Left cardiac atrium (tissue), 4 donors: ENCODE data around the gene ZNRF4. TPM values are rescaled to one million over a fixed set of nuclear protein-coding genes. Genes with fewer than 3 reads are reported as not detected.
"Not testable (repeated sequence)": the region's sequence is repeated elsewhere in the genome, so short reads cannot be mapped to it uniquely, and the experiment has no call there.

ENCODE experiments used
- ATAC-seq, 2 donors: fragments of 200-7000 bp; cut with Tn5 transposase; one replicate each; pipeline ENCODE4 v1.9.1; 2020; ENCODE audit warnings: mild to moderate bottlenecking in 2 of 2, moderate library complexity in 2 of 2
- DNase-seq: peaks from one replicate; pipeline ENCODE4 v3.0.0-alpha.2; 2020
- intact Hi-C, 2 donors: fragments of 100-400 bp; cut with DNase I; formaldehyde crosslinking; loops; one replicate each; pipeline versions ENCODE4 v1.14.1 to v1.15.1; 2022 to 2023
- total RNA-seq, 2 donors: library from RNA; stranded (reverse); fragmentation: NEBNext Ultra II Directional; extraction: Animal tissue kit (Norgen Biotek cat#: 25700); gene quantifications; one replicate each; pipeline ENCODE4 v1.2.1, GENCODE V29; 2021
- donor health status: DM: no; HTN: yes; CAD: no.
- donor health status: DM: no; HTN: yes; CAD: no; lungs with severe emphysema.
- donor health status: DM: yes; HTN: yes; CAD: no.
- donor health status: Dilated cardiomyopathy.

The ZNRF4 gene
- total RNA-seq, 2 donors from 2014 or later = not detected

GRCh38 chr19:5463959-5464358 is 8.7 kb downstream of the ZNRF4 start:
- intact Hi-C loops = no loop called here
- DNase-seq (no peak), ATAC-seq (no peak)

DNA sequence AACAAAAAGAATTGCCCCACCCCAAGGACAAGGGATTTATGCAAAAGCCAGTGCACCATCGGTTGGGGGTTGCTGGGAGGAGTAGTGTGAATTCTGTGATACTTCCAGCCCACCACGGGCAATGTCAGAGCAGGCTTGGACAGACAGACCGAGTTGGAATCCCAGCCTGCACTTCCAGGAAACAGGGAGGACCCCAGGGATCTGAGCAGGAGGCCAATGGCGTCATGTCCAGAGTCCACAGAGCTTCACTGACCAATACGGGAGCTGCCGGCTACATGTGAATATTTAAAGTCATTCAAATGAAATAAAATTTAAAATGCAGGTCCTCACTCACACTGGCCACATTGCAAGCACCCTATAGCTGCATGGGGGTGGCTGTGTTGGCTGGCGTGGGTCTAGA is 10.9 kb downstream of the ZNRF4 start:
- ATAC-seq = peak in 1 of 2 donors; percentile 77
- no peak for DNase-seq
- intact Hi-C loops = no loop called here

DNA sequence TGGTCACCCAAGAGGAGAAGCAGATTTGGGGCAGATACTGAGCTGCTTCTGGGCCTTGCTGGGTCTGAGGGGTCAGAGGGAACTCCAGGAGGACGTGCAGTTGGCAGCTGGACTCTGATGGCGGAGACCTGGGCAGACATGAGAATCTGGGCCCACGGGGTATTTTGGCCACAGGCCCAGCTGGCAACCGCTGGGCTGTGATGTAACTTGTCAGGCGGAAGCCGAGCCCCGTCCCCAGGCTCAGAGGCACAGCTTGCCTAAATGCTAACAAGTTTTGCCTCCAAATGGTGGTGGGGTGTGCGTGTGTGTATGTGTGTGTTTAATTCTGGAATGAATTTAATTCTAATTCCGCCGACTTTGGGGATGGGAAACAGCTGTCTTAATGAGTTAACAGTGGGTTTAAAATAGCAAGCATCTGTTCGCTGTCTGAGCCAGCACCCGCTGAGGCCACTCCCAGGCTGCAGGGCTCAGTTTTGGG is 11.6 kb downstream of the ZNRF4 start:
- intact Hi-C loops = no loop called here
- DNase-seq = no peak
- peak; percentile 44 to 80 for ATAC-seq

- DNase-seq = no peak
- intact Hi-C loops = loop anchor here in 1 of 2 donors (10.0 kb wide), 1 partner anchor 405 kb away; no protein-coding TSS in a partner anchor
- ATAC-seq = no peak
Observed at GRCh38 chr19:5470264-5470671, 15.1 kb downstream of the ZNRF4 start.

DNA sequence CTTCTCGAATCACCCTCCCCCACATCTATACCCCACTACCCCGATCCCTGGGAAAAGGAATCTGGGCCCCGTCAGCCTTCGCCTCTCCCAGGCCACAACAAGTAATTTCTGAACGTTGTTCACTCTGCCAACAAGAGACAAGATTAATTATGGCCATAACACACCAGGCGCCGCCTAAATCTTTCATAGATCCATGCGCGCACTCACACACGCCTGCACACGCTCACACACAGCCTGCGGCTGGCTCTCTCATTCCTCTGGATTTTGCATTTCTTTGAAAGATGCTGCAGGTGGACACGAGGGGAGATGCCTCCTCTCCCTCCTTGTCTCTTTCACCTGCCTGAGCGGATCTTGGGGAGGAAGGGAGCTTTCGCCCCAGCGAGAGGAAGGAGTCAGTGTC is 17.1 kb downstream of the ZNRF4 start:
- intact Hi-C loops = loop anchor here in 1 of 2 donors (10.0 kb wide), 1 partner anchor 407 kb away; no protein-coding TSS in a partner anchor
- ATAC-seq = no peak
- DNase-seq = no peak

GRCh38 chr19:5473646-5474045 is 18.4 kb downstream of the ZNRF4 start:
- DNase-seq (no peak), ATAC-seq (no peak)
- intact Hi-C loops = loop anchor here in 1 of 2 donors (10.0 kb wide), 1 partner anchor 409 kb away; no protein-coding TSS in a partner anchor

GRCh38 chr19:5477451-5478215 is 22.4 kb downstream of the ZNRF4 start:
- no peak for ATAC-seq
- DNase-seq = no peak
- intact Hi-C loops = loop anchor here in 1 of 2 donors (10.0 kb wide), 1 partner anchor 413 kb away; no protein-coding TSS in a partner anchor

DNA sequence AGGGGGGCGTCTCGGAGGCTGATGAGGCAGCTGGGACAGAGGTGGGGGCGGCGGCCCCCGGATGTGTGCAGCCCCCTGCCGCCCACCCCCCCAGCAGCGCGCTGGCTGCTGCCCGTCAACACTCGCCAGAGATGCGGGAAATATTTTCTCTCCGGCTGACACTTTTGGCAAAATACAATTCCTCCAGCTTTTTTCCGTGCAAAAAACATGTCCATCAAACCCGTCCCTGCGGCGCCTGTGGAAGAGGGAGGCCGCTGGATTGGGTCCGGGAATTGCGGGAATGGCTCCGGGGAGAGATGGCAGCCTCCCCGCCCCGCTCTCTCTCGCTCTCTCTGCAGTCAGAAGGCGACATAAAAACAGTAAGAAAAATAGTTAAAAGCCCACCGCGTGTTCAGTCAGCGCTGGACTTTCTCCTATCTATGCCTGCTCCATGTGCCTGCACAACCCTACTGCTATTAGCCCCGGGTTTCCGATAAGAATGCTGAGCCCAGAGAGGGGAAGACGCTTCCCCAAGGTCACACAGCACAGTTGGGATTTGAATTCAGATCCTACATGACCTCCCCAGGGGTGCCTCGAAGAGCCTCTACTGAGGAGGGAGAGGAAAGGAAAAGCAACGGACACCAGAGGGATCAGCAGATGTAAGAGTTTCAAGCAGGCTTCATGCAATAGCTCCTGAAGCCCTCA is 23.2 kb downstream of the ZNRF4 start:
- DNase-seq = no peak
- intact Hi-C loops = loop anchor here in 1 of 2 donors (10.0 kb wide), 1 partner anchor 414 kb away; no protein-coding TSS in a partner anchor
- no peak for ATAC-seq

DNA sequence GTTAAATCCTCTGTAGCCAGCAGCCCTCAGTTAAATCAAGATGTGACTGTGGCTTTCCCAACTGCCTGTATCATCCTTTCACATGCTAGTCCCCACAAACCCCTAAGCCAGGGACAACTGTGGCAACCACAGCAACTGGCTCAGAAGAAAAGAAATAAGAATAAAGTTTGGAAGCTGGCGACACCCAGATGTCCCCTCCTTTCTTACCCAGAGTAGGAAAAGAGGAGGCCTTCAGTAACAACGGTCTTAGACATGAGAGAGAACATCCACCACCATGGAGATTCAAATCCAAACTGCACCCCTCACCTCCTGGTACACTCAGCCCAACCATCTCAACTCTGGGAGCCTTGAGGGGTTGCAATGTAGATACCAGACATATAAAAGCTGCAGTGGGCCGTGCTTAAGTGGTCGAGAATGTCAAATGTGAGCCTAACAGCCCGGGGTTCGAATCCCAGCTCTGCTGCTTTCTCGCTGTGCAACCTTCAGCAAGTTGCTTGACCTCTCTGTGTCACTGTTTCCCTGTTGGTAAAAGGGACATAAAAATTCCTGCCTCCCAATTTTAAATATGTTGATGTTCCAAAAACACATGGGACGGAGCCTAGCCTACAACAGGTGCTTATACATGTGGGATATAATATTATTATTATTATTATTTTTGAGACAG is 23.8 kb downstream of the ZNRF4 start:
- ATAC-seq = no peak
- intact Hi-C loops = loop anchor here in 1 of 2 donors (10.0 kb wide), 1 partner anchor 414 kb away; no protein-coding TSS in a partner anchor
- no peak for DNase-seq

DNA sequence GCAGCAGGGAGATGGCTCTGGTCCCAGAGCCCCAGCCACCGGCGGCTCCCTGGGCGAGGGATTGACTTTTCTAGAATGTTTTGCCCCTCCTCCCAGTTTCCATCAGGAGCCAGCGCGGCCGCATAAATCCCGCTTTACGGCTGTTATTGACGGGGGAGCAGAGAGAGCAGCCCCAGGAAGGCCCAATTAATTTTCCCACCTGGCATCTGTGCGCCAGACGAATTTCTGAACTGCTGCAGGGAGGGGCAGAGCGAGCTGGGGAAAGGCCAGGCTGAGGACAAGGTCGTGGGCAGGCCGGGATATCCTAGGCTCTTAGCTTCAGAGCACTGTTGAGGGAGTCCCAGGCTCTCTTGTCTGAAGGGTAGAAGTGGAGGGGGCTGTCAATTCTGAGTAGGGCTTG is 24.7 kb downstream of the ZNRF4 start:
- no peak for ATAC-seq
- intact Hi-C loops = loop anchor here in 1 of 2 donors (10.0 kb wide), 1 partner anchor 415 kb away; no protein-coding TSS in a partner anchor
- no peak for DNase-seq

GRCh38 chr19:5480427-5480836 is 25.2 kb downstream of the ZNRF4 start:
- ATAC-seq = peak in 1 of 2 donors; percentile 15
- DNase-seq = no peak
- intact Hi-C loops = no loop called here

DNA sequence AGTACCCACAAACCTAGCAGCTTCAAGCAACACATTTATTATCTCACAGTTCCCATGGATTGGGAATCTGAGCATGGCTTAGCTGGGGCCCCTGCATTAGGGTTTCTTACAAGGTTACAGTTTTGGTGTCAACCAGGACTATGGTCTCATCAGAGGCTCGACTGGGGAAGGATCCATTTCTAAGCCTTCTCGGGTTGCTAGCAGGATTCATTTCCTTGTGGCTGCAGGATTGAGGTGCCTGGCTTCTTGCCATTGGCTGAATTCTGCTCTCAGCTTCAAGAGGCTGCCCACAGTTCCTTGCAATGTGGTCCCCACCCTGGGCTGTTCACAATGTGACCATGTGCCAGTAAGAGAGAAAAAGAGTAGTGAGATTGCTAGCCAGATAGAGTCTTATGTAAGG is 26.7 kb downstream of the ZNRF4 start:
- intact Hi-C loops = no loop called here
- DNase-seq (no peak), ATAC-seq (no peak)

GRCh38 chr19:5484398-5485285 is 29.4 kb downstream of the ZNRF4 start:
- ATAC-seq = no peak
- no peak for DNase-seq
- intact Hi-C loops = no loop called here

GRCh38 chr19:5485286-5485636 is 30.0 kb downstream of the ZNRF4 start:
- no peak for DNase-seq
- ATAC-seq = no peak
- intact Hi-C loops = no loop called here

DNA sequence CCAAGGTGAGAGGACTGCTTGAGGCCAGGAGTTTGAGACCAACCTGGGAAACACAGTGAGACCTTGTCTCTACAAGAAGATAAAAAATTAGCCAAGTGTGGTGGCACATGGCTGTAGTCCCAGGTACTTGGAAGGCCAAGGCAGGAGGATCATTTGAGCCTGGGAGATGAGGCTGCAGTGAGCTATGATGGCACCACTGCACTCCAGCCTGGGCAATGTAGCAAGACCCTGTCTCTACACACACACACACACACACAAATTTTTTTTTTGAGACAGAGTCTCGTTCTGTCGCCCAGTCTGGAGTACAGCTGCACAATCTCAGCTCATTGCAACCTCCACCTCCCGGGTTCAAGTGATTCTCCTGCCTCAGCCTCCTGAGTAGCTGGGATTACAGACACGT is 30.4 kb downstream of the ZNRF4 start:
- DNase-seq, intact Hi-C loops, ATAC-seq: not testable (repeated sequence)

- ATAC-seq (no peak), DNase-seq (no peak)
- intact Hi-C loops = no loop called here
Observed at GRCh38 chr19:5487222-5487621, 32.0 kb downstream of the ZNRF4 start.

GRCh38 chr19:5489551-5489950 is 34.3 kb downstream of the ZNRF4 start:
- ATAC-seq = no peak
- DNase-seq = no peak
- intact Hi-C loops = no loop called here

- intact Hi-C loops = no loop called here
Observed at GRCh38 chr19:5491565-5491964, 36.3 kb downstream of the ZNRF4 start.

DNA sequence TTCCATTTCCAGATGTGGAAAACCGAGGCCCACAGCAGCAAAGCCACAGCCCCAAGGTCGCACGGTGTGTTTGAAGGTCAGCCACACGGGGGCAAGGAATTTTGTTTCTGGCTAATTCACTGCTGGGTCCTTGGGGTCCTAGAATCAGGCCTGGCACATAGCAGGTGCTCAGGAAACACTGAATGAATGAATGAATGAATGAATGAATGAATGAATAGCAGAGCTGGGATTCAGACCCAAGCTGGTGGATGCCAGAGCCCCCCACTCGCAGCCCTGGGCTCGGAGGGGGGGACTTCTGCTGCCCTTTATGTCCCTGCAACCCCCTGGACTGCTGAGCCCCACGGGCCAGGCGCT is 37.0 kb downstream of the ZNRF4 start:
- ATAC-seq (no peak), DNase-seq (no peak)
- intact Hi-C loops = no loop called here

More at GRCh38 chr19:5491565-5491964, 36.3 kb downstream of the ZNRF4 start:
- ATAC-seq (no peak), DNase-seq (no peak)
